ENCODE results near the gene EFCAB6. TPM values are rescaled to one million over a fixed set of nuclear protein-coding genes. Genes with fewer than 3 reads are reported as not detected.

Gene EFCAB6
- polyA plus RNA-seq, 3 donors from 2014 or later = 0.04 to 0.18 TPM; not detected in 1

- H3K27ac Mint-ChIP-seq = no peak overlapping the region
- no peak overlapping the region for H3K4me3 Mint-ChIP-seq
- H3K9me3 Mint-ChIP-seq = no peaks in the 10 kb centered on the region
- no peaks in the 10 kb centered on the region for H3K4me1 Mint-ChIP-seq
- H3K36me3 Mint-ChIP-seq = no peaks in the 10 kb centered on the region
- peaks cover 3 to 6% (median 4%) of the 10 kb centered on the region in 3 donors for H3K27me3 Mint-ChIP-seq (ENCODE audit: low read depth in 3 of 3)
- DNase-seq = no peak
Measured at GRCh38 chr22:43624144-43624998, 187.7 kb downstream of the EFCAB6 start.

DNA sequence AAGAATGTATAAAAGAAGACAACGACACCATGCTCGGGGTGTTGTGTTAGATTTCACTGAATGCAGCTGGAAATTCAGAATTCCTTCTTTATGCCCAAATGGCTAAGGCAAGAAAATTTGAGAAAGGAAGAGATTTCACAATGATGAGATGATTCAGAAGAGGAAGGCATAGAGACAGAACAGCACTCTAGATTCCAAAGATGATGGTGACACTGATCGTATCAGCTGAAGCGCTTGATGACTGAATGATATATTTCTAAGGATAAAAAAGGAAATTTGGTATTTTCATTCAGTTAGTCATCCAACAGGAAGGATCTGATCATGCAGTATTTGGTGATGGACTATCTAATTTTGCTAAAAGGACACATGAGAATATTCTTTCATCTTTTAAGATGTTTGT, 189.2 kb downstream of the EFCAB6 start:
- DNase-seq = no peak
- Mint-ChIP-seq H3K4me1 (no peaks in the 10 kb centered on the region), H3K27me3 (ENCODE audit: low read depth in 3 of 3) (peaks cover 4 to 10% (median 6%) of the 10 kb centered on the region in 3 donors), H3K4me3 (no peak overlapping the region), H3K9me3 (no peaks in the 10 kb centered on the region), H3K36me3 (no peaks in the 10 kb centered on the region), H3K27ac (no peak overlapping the region)

- no peak overlapping the region for H3K4me3 Mint-ChIP-seq
- no peak overlapping the region for H3K27ac Mint-ChIP-seq
- no peaks in the 10 kb centered on the region for H3K4me1 Mint-ChIP-seq
- peaks cover 0 to 2% (median 0%) of the 10 kb centered on the region in 6 donors for H3K9me3 Mint-ChIP-seq
- peaks cover 8 to 11% (median 10%) of the 10 kb centered on the region in 3 donors for H3K27me3 Mint-ChIP-seq (ENCODE audit: low read depth in 3 of 3)
- H3K36me3 Mint-ChIP-seq = no peaks in the 10 kb centered on the region
- DNase-seq = no peak
Measured at GRCh38 chr22:43620197-43620596, 191.9 kb downstream of the EFCAB6 start.

GRCh38 chr22:43618517-43618916, 193.6 kb downstream of the EFCAB6 start:
- Mint-ChIP-seq H3K27ac (no peak overlapping the region), H3K36me3 (no peaks in the 10 kb centered on the region), H3K4me3 (no peak overlapping the region), H3K4me1 (no peaks in the 10 kb centered on the region), H3K9me3 (peaks cover 0 to 2% (median 0%) of the 10 kb centered on the region in 6 donors), H3K27me3 (ENCODE audit: low read depth in 3 of 3) (peaks cover 10 to 11% (median 10%) of the 10 kb centered on the region in 3 donors)
- no peak for DNase-seq

GRCh38 chr22:43616645-43617044, 195.5 kb downstream of the EFCAB6 start:
- H3K27me3 Mint-ChIP-seq (ENCODE audit: low read depth in 3 of 3) = peaks cover 9 to 14% (median 10%) of the 10 kb centered on the region in 3 donors
- no peaks in the 10 kb centered on the region for H3K36me3 Mint-ChIP-seq
- no peak overlapping the region for H3K27ac Mint-ChIP-seq
- no peak for DNase-seq
- H3K4me3 Mint-ChIP-seq = no peak overlapping the region
- H3K4me1 Mint-ChIP-seq = no peaks in the 10 kb centered on the region
- H3K9me3 Mint-ChIP-seq = peaks cover 0 to 2% (median 0%) of the 10 kb centered on the region in 6 donors

DNA sequence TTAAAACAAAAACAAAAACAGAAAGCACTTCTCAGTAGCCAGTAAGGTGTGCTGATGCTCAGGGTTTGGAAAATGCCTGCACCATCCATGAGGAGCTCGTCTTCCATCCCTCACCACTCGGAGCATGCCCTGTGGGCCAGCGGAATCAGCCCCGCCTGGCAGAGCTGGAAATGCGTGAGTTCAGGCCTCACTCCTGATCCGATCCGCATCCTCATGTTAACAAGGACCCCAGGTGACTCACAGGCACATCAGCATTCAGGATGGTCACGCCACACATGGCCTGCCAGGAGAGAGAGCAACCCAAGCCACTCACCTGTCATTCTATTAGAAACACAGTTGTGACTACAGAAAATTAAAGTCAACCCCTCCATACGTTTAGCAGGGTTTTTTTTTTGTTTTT, 211.8 kb downstream of the EFCAB6 start:
- peaks cover 0 to 2% (median 0%) of the 10 kb centered on the region in 6 donors for H3K9me3 Mint-ChIP-seq
- no peaks in the 10 kb centered on the region for H3K4me1 Mint-ChIP-seq
- H3K27me3 Mint-ChIP-seq (ENCODE audit: low read depth in 3 of 3) = peaks cover 0 to 8% (median 4%) of the 10 kb centered on the region in 3 donors
- no peak for DNase-seq
- H3K27ac Mint-ChIP-seq = no peak overlapping the region
- no peaks in the 10 kb centered on the region for H3K36me3 Mint-ChIP-seq
- H3K4me3 Mint-ChIP-seq = no peak overlapping the region

DNA sequence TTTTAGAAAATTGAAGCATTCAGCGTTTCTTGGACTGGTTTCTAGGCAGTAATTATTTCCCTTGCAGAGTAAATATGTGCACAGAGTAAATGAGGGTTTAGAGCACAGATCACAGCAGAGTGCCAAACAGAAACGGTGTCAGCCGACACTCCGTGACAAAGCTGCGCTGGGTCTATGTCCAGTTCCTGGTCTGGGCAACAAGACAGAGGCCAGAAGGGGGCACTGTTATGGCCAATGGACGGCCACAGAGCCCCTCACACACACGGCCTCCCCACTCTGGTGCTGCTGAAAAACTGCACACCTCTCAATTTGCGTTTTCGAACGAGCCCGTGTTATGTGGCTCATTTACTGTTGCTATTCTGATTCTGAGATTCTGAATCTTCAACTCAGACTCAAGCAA, 219.6 kb downstream of the EFCAB6 start:
- Mint-ChIP-seq H3K36me3 (no peaks in the 10 kb centered on the region), H3K27ac (no peak overlapping the region), H3K27me3 (ENCODE audit: low read depth in 3 of 3) (peaks cover 2 to 24% (median 5%) of the 10 kb centered on the region in 3 donors), H3K9me3 (peaks cover 0 to 2% (median 0%) of the 10 kb centered on the region in 6 donors), H3K4me3 (no peak overlapping the region), H3K4me1 (no peaks in the 10 kb centered on the region)
- DNase-seq = no peak

DNA sequence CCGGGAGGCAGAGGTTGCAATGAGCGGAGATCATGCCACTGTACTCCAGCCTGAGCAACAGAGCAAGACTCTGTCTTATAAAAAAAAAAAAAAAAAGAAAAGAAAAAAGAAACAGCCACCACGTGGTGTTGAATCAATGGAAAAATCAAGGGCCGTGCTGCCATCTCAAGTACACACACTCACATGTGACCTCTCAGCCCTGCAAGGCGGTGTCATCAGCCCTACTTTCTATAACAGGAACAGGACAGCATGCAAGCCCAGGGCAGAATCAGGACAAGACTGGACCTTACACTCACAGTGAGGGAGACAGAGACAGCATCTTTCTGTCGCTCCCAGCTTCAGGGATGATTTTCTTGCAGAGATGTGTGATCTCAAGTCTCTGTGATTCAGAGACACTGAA, 220.7 kb downstream of the EFCAB6 start:
- no peak overlapping the region for H3K4me3 Mint-ChIP-seq
- H3K27me3 Mint-ChIP-seq (ENCODE audit: low read depth in 3 of 3) = peaks cover 2 to 19% (median 6%) of the 10 kb centered on the region in 3 donors
- DNase-seq = no peak
- H3K4me1 Mint-ChIP-seq = no peaks in the 10 kb centered on the region
- H3K27ac Mint-ChIP-seq = no peak overlapping the region
- no peaks in the 10 kb centered on the region for H3K36me3 Mint-ChIP-seq
- peaks cover 0 to 2% (median 0%) of the 10 kb centered on the region in 6 donors for H3K9me3 Mint-ChIP-seq

DNA sequence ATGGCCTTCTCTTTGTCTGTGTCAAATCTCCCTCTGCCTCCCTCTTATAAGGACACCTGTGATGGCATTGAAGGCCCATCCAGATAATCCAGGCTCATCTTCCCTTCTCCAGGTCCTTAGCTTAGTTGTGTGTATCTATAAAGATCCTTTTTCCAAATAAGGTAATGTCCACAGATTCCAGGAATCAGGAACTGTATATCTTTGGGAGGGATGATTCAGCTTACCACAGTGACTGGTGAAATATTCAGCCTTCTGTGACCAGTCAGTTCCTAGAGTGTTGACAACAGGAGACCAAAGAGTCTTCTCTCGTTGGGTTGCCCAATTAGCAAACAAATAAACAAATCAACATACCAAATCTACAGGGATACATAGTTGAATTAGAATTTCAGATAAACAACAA, 224.5 kb downstream of the EFCAB6 start:
- Mint-ChIP-seq H3K27ac (no peak overlapping the region), H3K4me1 (no peaks in the 10 kb centered on the region), H3K9me3 (peaks cover 1 to 8% (median 4%) of the 10 kb centered on the region in 6 donors), H3K27me3 (ENCODE audit: low read depth in 3 of 3) (peaks cover 2 to 19% (median 5%) of the 10 kb centered on the region in 3 donors), H3K36me3 (peaks cover 0 to under 1% (median 0%) of the 10 kb centered on the region in 3 donors), H3K4me3 (no peak overlapping the region)
- no peak for DNase-seq

GRCh38 chr22:43583501-43583900, 228.6 kb downstream of the EFCAB6 start:
- peaks cover 2 to 8% (median 3%) of the 10 kb centered on the region in 3 donors for H3K27me3 Mint-ChIP-seq (ENCODE audit: low read depth in 3 of 3)
- no peaks in the 10 kb centered on the region for H3K4me1 Mint-ChIP-seq
- DNase-seq = no peak
- no peak overlapping the region for H3K4me3 Mint-ChIP-seq
- no peak overlapping the region for H3K27ac Mint-ChIP-seq
- peaks cover 6 to 13% (median 7%) of the 10 kb centered on the region in 6 donors for H3K9me3 Mint-ChIP-seq
- peaks cover 0 to 4% (median 0%) of the 10 kb centered on the region in 3 donors for H3K36me3 Mint-ChIP-seq

DNA sequence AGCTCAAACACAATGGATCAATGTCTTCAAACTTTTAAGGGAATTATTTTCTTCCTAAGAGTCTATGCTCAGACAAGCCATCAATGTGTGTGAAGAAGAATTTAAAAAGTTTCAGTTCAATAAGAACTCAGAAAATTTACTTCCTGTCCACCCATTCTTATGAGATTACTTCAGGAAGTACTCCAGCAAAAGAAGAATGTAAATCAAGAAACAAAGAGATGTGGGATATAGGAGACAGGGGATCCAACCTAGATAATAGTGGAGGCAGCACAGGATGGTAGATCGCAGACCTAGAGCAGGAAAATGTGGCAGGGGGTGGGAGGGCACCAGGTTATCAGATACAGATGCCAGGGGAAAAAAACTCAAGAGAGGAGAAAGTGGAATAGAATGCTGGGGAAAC, 229.7 kb downstream of the EFCAB6 start:
- H3K4me3 Mint-ChIP-seq = no peak overlapping the region

DNA sequence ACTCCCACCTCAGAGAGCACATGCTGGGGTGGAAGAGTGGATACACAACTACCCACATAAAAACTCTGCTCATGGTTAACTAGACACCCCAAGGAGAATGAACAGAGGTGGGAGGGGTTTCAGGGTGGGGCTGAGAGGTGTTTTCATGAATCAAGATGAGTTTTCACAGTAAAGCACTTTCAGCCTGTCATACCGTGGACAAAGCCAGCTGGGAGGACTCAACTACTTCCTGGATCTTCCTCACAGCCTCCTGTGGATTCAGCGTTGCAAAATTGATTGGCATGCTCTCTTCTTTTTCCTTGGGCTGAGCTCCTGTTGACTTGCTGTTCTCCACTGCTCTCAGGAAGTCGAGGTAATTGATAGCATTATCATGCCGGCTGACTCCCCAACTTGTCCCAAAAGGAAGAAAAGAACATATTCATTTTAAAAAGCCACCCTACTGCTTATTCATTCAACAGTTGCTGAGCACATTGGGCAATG, 231.8 kb downstream of the EFCAB6 start:
- Mint-ChIP-seq H3K36me3 (peaks cover 0 to 4% (median 0%) of the 10 kb centered on the region in 3 donors), H3K4me1 (no peaks in the 10 kb centered on the region), H3K27ac (no peak overlapping the region), H3K4me3 (no peak overlapping the region), H3K27me3 (ENCODE audit: low read depth in 3 of 3) (peaks cover 0 to 7% (median 2%) of the 10 kb centered on the region in 3 donors), H3K9me3 (peaks cover 6 to 13% (median 7%) of the 10 kb centered on the region in 6 donors)
- DNase-seq = no peak

More for the DNA sequence above, 229.7 kb downstream of the EFCAB6 start:
- DNase-seq = no peak
- no peaks in the 10 kb centered on the region for H3K4me1 Mint-ChIP-seq
- H3K27me3 Mint-ChIP-seq (ENCODE audit: low read depth in 3 of 3) = peaks cover under 1 to 8% (median 3%) of the 10 kb centered on the region in 3 donors
- H3K27ac Mint-ChIP-seq = no peak overlapping the region
- peaks cover 6 to 13% (median 7%) of the 10 kb centered on the region in 6 donors for H3K9me3 Mint-ChIP-seq
- H3K36me3 Mint-ChIP-seq = peaks cover 0 to 4% (median 0%) of the 10 kb centered on the region in 3 donors

- no peaks in the 10 kb centered on the region for H3K9me3 Mint-ChIP-seq
- peaks cover 1 to 4% (median 3%) of the 10 kb centered on the region in 3 donors for H3K27me3 Mint-ChIP-seq (ENCODE audit: low read depth in 3 of 3)
- no peak overlapping the region for H3K4me3 Mint-ChIP-seq
- DNase-seq = no peak
- no peaks in the 10 kb centered on the region for H3K36me3 Mint-ChIP-seq
- no peaks in the 10 kb centered on the region for H3K4me1 Mint-ChIP-seq
- no peak overlapping the region for H3K27ac Mint-ChIP-seq
Measured at GRCh38 chr22:43574738-43575137, 237.4 kb downstream of the EFCAB6 start.

- Mint-ChIP-seq H3K27ac (no peak overlapping the region), H3K9me3 (no peaks in the 10 kb centered on the region), H3K4me3 (no peak overlapping the region), H3K4me1 (no peaks in the 10 kb centered on the region), H3K36me3 (no peaks in the 10 kb centered on the region), H3K27me3 (ENCODE audit: low read depth in 3 of 3) (peaks cover 1 to 13% (median 7%) of the 10 kb centered on the region in 3 donors)
- no peak for DNase-seq
Measured at GRCh38 chr22:43572710-43573109, 239.4 kb downstream of the EFCAB6 start.

All from immature natural killer cell (primary cell).